Activated CD4-positive, alpha-beta T cell treated with anti-CD3 and anti-CD28 coated beads for 24 hours (primary cell): ENCODE data around the gene STBD1.
"Not testable (repeated sequence)": the region's sequence is repeated elsewhere in the genome, so short reads cannot be mapped to it uniquely, and the experiment has no call there.

Source experiments
- DNase-seq, 2 donors: peaks; one replicate each; pipeline ENCODE4 v3.0.0-alpha.2; 2020; ENCODE audit warnings: low read depth in 2 of 2

STBD1 gene

DNA sequence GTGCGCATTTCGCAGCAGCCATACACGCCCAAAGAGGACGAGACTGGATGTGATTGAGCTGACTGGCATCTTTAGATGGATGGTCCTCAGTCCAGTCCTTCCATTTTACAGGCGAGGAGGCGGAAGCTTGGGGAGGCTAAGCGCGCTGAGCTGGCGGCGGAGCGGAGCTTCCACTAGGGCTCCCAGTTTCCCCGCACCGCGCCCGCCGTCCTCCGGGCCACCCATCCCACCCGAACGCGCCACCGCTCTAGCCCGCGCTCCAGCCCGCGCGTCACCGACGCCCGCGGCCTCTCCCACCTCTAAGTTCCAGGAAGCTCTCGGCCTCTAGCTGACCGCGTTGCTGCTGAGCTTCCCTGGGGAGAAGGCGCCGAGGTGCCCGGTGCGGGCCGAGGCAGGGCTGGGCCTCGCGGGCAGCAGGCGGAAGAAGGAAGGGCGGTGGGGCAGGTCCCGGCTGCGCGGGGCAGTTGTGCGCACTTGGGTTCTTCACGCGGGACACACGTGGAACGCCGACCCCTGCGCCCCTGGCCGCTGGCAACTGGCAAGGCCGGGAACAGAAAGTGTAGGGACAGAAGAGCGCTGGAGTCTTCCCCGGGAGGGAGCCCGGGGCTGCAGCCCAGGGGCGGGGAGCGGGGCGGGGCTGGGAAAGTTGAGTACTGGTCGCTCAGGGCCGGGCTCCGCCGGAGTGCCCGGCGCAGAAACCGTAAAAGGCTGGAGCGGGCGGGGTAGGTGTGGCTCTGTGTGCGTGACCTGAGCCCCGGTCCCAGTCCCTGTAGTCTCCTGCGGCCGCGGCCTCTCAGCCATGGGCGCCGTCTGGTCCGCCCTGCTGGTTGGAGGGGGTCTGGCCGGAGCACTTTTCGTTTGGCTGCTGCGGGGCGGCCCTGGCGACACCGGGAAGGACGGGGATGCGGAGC lies at the start of gene STBD1:
TSS of gene STBD1 (plus strand) at position 763 of the 911 bp plus-strand sequence. CDS start at position 800, 37 bp downstream.
- peak in 1 of 2 donors; percentile 8 for DNase-seq

DNA sequence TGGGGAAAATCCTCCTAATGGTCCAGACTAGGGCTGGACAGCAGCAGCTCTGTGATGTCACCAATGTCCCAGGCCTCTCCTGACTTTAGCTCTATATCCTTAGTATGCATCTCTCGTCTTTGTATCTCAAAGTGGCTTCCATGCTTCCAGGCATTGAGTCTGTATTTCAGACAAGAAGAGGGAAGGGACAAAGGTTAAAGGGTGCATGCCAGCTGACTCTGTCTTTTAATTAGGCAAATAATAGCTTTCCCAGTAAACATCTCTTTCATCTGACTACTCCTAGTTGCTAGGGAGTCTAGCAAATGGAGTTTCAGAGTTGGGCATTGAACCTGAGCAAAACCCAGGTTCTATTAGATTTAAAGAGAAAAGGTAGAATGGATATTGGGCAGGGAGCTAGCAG lies 49.6 kb upstream of the STBD1 start:
- no peak for DNase-seq

DNA sequence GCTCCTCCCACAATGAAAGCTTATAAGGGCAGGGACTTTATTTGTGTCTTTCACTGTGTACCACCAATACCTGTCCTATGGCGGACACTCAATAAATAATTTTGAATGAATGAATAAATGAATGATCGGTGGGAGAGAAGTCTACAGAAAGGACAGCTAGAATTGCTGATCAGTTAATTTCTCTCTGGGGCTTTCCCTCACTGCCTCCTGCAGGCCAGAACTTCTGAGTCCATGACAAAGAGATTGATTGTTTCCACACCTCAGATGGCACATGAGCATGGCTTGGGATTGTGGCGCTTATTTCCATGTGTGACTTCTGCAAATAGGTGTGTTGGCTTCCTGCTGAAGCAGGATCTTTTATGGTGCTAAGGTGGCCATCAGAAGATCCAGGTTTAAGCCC lies 48.7 kb upstream of the STBD1 start:
- DNase-seq = no peak

DNA sequence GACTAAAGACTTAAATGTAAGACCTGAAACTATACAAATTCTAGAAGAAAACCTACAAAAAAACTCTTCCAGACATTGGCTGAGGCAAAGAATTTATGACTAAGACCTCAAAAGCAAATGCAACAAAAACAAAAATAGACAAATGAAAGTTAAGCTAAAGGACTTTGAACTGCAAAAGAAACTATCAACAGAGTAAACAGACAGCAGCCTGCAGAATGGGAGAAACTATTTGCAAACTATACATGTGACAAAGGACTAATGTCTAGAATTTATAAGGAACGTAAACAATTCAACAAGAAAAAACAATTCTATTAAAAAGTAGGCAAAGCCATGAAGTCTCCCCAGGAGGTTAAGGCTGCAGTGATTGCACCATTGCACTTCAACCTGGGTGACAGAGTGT lies 46.0 kb upstream of the STBD1 start:
- no peak for DNase-seq

DNA sequence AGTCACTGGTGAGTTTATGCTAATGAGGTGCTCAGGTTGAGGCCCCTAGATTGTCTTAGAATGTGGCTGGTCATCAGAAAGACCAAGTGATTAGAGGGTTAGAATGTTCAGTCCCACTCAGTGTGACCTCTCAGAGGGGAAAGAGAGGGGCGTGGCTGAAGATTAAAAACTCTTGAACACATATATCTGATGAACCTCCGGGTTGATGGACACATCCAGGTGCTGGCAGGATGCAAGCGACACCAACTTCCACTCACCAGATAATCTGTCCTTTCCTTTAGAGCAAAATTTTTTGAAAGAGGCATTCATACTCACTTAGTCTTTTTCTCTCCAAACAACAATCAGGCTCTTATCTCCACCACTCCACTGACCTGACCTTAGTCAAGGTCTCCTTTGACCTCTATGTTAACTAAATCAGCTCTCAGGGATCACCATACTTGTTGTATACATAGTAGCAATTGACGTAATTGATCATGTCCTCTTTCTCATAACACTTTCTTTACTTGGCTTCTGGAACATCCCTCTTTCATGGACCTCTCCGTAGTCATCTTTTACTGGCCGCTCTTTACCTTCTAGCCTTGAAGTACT lies 40.8 kb upstream of the STBD1 start:
- DNase-seq = no peak

DNA sequence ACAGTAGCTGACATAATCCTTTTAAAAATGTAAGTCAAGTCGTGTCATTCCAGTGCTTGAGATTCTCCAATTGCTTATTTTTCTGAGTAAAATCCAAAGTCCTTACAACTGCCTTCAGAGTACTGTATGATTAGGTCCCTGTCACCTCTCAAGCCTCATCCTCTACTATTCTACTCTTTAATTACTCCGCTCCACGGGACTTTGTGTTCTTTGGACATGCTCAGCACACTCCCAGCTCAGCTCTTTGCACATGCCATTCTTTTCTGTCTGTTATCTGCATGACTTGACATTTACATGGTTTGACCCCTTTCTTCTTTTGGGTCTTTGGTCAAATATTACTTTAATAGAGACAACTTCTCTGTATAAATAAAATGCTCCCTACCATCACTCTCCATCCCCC lies 39.9 kb upstream of the STBD1 start:
- DNase-seq = no peak

DNA sequence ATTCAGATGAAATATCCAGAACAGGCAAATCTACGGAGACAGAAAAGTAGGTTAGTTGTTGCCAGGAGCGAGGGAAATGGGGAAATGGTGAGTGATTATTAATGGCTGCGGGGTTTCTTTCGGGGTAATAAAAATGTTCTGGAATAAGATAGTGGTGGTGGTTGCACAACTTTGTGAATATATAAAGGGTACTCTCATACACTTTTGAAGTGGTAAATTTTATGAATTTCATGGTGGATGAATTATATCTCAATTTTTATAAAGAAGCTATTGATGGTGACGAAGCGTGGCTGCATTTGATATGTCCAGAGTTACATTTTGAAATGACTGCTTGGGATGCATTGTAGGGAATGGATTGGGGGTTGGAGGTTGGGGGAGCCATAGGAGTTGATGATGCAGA lies 38.7 kb upstream of the STBD1 start:
- no peak for DNase-seq

DNA sequence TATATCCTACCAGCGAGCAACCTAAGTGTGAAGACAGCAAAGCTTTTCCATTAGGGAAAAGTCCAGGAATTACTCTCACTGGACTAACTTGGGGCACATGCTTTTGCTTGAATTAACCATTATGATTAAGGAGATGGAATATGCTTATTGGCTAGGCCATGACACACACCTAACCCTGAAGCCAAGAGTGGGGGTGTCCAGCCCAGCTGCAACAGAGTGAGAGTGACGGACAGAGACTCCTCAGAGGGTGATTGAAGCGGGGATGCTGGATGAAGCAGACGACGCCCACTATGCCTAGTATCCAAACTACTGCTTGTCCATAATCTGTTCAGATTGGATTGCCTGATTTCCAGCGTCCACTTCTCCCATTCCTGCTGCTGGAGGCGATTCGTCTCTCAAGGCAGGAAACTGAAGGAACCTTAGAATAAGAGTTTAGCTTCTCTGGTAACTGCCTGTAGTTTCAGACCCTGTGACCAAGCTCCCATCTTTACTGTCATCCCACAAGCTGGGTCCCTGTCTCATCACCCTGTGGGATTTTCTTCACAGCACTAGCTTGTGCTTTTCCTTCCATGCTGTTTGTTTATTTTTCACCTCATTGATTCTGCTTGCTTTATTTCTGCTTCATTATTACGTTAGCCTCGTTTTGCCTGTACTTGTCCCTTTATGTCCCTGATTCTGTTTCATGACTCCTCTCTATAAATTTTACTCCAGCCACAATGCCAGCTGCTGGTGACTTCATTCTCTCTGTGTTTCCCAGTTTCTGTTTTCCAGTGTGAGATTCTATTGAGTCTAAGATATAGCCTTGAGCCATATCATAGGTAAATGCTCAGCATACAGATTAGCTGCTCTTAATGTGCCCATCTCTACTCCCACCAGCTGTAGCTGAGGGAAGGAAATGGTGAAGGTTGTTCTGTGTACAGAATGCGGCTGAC lies 36.0 kb upstream of the STBD1 start:
- DNase-seq = no peak

DNA sequence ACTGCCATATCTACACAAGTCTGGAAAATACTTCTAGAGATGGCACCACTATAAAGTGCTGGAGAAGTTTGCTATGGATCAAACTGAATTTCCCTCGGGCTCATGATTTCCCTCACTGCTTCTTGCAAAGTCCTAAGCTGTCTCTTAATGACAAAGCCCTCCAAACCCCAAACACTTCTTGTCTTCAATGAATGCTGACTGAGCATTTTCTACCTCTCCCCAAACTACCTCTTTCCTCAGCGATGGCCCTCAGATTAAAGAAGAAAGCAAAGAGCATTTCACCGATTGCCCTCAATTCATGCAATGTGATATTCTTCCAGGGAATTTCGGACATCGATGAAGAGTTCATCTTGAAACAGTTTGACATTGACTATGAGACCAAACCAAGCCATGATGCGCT lies 35.3 kb upstream of the STBD1 start:
- no peak for DNase-seq

DNA sequence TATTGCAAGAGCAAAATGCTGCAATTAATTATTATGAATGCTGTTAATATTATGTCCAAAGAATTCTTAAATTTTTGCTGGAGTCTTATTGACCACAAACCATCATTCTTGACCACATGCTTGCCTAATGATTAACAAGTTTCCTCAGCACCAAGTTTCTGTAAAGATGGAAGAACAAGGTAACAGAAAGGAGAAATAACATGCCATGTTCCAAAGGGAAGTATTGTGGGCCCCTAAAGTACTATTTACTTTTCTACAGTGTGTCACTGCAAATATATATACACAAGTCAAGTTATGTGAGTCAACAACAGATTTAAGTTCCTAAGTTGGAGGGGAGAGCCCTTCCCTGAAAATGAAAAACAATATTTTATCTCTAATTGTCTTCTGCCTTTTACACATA lies 34.5 kb upstream of the STBD1 start:
- DNase-seq = no peak

DNA sequence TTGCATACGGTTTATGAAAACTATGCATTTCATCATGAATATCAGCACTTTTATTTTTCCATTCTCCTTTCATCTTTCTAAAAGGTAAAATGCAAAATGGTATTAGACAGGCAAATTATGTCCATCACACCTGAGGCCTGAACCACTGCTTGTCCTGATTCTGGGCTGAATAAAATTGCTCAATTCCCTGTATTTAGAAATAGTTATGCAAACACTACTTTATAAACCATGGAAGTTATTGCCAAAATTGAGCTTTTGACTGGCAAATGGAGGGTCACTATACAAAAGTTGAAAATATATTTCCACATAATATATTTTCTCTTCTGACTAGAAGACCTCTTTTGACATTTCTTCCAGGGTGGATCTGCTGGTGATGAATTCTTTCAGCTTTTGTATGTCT lies 34.0 kb upstream of the STBD1 start:
- DNase-seq = no peak

DNA sequence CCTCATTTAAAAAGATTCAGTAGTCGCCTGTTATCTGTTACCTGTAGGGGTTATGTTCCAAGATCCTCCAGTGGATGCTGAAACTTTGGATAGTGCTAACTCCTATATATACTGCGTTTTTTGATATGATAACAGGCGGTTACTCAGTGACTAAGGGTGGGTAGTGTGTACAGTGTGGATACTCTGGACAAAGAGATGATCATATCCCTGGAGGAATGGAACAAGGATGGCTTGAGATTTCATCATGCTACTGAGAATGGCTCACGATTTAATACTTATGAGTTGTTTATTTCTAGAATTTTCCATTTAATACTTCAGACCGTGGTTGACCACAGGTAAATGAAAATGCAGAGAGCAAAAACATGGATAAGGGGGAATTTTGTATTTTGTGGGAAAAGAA lies 33.5 kb upstream of the STBD1 start:
- DNase-seq = no peak

DNA sequence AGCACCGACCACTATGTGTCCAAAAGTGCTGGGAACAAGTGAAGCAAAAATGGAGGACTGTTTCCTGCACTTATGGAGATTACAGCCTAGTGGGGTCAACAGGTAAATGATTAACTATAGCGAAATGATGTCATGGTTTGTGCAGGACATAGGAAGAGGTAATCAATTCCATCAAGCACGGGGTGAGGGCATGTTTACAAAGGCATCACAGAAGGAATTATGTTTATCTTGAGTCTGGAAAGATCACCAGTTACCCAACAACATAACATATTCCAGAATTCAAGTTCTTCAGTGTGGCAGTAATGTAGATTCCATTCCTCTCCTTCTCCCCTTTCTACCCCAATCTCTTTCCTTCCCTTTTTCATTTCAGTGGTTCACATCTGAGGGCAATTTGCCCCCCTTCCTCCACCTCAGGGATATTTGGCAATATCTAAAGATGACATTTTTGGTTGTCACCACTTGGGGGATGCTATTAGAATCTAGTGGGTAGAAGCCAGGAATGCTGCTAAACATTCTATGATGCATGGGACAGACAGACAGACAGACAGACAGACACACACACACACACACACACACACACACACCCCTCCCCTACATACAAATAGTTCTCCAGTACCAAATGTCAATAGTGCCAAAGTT lies 30.9 kb upstream of the STBD1 start:
- no peak for DNase-seq

DNA sequence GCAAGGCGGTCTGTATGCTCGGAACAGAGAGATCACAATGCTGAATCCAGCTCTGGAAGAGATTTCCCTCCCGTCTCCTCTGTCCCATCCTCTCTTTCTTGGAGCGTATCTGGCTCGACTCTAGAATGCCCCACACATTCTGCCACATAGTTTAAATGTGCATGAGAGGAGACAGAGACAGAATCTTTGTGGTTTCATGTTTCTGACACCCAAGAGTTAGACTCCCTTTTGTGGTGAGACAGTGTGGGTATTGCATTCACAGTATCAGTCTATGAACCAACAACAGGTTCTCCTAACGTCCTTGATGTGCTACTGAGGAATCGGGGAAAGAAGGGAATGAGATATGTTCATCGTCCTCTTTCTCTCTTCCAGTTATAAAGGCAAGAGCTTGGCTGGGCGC lies 29.7 kb upstream of the STBD1 start:
- no peak for DNase-seq

DNA sequence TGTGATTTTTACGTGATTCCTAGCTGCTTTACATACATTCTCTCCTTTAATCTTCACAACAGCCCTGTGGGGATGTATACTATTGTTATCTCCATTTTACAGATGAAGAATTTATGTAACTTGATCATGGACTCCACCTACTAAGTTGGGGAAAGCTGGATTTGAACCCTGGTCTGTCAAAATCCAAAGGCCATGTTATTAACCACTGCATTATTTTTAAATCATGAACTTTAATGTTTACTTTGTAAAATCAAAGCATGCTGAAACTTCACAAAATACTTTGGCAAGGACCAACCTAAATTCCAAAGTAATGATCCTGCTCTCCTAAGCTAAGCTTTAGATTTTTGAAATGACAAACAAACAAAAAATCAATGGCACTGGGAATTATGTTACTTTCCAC lies 28.9 kb upstream of the STBD1 start:
- no peak for DNase-seq

DNA sequence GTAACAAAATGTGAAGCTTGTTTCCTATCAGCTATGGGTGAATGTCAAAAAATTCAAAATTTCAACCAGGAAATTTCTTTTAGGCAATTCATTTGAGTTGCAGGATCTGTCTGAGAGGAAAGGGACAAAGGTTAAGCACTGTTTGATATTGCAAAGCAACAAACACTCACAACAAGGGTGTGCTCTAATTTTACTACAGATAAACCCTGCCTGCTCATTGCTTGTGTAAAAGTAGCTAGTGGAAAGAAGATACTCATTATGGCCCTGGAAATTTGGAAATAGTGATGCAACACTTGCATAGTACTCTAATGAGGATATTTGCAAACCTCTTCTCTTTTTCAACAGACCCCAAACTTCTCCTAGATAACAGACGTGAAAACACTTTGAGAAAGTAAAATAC lies 27.9 kb upstream of the STBD1 start:
- no peak for DNase-seq

DNA sequence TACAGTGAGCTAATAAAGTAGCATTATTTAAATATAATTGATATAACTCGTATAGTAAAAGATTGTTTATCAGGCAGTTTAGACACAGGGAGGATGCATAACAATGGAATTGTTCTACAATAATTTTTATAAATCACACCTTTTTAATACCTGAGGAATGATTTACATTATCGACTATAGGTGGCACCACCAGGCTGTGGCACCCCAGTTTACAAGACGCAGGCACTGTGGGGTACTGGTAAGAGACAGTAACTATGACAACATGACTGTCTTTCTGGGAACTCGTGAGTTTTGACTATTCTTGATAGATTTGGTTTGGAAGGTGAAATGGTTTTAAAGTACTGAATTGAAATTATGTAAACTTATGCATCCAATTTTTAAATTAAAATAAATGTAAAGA lies 27.1 kb upstream of the STBD1 start:
- peak in 1 of 2 donors; percentile 5 for DNase-seq

DNA sequence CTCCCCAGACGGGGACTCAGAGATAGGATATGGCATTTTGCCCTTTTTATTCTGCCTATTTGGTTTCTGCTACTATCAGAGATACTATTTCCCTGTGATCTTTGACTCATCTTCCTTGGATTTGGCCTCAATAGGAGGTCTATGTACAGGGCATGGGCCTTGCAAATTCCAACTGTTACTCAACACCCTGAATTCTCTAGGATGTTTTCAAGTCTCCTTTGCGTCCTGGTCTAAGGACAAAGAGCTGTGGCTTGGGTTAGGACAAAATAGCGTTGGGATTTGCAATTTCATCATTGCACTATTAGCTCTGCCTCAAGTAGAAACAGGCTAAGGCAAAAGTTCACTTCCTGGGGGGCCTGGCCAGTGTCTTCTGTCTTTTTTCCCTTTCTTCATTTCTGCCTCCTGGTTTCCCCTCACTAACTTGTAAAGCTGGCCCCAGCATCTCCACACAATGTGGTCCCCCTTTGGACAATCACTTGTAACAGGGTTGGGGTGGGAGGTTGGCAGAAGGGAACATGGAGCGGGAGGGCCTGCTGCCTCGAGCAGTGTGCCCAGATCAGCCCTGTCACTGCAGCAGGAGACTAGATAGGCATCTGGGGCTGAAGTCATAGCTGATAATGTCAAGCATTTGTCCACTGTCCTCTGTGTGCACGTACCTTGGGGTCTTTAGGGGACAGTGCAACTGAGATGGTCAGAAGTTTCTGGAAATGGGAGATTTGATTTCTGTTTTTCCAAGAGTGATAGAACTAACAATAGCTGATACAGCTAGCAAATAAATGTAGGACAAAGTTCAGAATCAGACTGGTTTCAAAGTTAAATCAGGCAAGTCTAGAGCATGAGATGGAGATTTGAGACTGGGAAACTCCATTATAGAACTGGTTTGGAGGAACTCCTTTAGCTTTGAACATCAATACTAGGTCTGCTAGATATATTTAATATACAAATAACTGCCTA lies 25.8 kb upstream of the STBD1 start:
- no peak for DNase-seq

DNA sequence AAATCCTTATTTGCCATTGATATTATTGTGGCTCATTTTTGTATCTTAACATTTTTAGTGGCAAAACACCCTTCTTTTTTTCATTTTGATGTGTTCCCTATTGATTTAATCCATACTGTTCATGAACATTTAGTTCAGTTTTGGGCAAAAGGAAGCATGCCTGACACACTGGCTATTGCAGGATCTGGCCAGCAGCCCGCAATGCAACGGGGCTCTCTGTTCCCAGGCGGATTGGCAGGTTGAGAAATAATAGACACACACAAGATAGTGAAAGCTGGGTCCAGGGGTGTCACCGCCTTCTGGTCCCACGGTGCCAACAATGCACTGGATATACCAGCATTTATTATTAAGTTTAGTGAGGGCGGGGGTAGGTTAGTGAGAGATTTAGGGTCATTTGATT lies 24.9 kb upstream of the STBD1 start:
- not testable (repeated sequence) for DNase-seq

DNA sequence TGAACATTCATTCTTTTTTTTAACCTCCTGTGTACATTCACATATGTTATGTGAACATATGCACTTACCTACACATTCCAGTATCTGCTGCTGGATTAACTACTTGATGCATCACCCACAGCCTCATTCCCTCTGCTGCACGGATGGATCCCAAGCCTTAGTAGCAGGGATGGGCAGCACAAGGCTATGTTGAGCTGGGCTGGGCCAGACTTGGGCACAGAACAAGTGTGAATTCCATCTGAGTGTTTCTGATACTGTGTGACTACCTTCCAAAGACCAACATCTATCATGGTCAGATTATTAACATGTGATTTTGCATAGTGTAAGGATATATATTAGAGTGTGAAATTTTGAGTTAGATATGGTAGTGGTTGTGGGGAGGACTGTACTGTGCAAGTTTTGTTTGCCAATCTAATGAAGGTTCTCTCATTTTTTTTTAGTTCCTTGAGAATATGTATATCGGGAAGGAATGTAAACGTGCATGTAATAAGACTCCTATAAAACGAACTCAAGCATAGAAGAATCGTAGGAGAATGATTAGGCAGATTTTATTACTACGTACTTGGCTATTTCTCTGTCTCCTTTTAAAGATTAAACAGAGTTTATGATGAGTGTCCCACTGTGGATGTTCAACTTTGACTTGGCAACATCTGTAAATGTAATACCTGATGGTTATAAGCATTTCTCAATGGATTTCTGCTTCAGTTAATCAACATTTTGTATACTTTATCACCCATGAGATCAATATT lies 23.4 kb upstream of the STBD1 start:
- no peak for DNase-seq
